Liver (tissue), 9 donors: Measurements from ENCODE around the gene EFNB3. TPM values are rescaled to one million over a fixed set of nuclear protein-coding genes. Genes with fewer than 3 reads are reported as not detected.

Source experiments
- DNase-seq: peaks from one replicate; pipeline ENCODE4 v3.0.0-alpha.2; 2017; ENCODE audit warnings: low spot score
- H3K27ac ChIP-seq, 2 donors: one replicate each; pipeline ENCODE4 v1.7.0; 2013; ENCODE audit warnings: inconsistent platforms in 2 of 2, low read length in 2 of 2, control low read depth in 1 of 2, low read depth in 1 of 2, mild to moderate bottlenecking in 1 of 2
- H3K27me3 ChIP-seq, 4 donors: one replicate each; pipeline versions ENCODE4 v1.6.1 to v1.7.0; 2013; ENCODE audit warnings: low read length in 3 of 4, inconsistent platforms in 1 of 4, mild to moderate bottlenecking in 1 of 4, moderate library complexity in 1 of 4; ENCODE audit not compliant: control insufficient read depth in 4 of 4, insufficient read depth in 4 of 4
- H3K36me3 ChIP-seq, 4 donors: one replicate each; pipeline versions ENCODE4 v1.6.1 to v1.7.0; 2013; ENCODE audit warnings: low read length in 3 of 4, mild to moderate bottlenecking in 3 of 4, low read depth in 1 of 4, moderate library complexity in 1 of 4; ENCODE audit not compliant: control insufficient read depth in 4 of 4, insufficient read depth in 3 of 4
- H3K4me1 ChIP-seq, 4 donors: one replicate each; pipeline versions ENCODE4 v1.6.1 to v1.7.0; 2013; ENCODE audit warnings: low read length in 3 of 4, mild to moderate bottlenecking in 3 of 4, moderate library complexity in 1 of 4; ENCODE audit not compliant: control insufficient read depth in 4 of 4, insufficient read depth in 4 of 4
- H3K4me3 ChIP-seq, 3 donors: one replicate each; pipeline versions ENCODE4 v1.6.1 to v1.7.0; 2013; ENCODE audit warnings: low read length in 3 of 3, control low read depth in 1 of 3, low read depth in 1 of 3, mild to moderate bottlenecking in 1 of 3
- H3K9ac ChIP-seq, 2 donors: one replicate each; pipeline ENCODE4 v1.7.0; 2013; ENCODE audit warnings: low read length in 2 of 2, mild to moderate bottlenecking in 2 of 2, moderate library complexity in 2 of 2, control low read depth in 1 of 2, low read depth in 1 of 2
- H3K9me3 ChIP-seq, 4 donors: one replicate each; pipeline versions ENCODE4 v1.6.1 to v1.7.0; 2013; ENCODE audit warnings: low read length in 3 of 4; ENCODE audit not compliant: control insufficient read depth in 4 of 4
- EGR1 ChIP-seq, 2 donors: IDR thresholded peaks; 2 replicates each; pipeline ENCODE4 v1.6.1; 2016 to 2018; ENCODE audit warnings: antibody characterized with exemption in 2 of 2, low read depth in 2 of 2
- FOXA1 ChIP-seq: IDR thresholded peaks from 2 replicates; pipeline ENCODE4 v1.6.1; 2016; ENCODE audit warnings: antibody characterized with exemption
- FOXA2 ChIP-seq: IDR thresholded peaks from 2 replicates; pipeline ENCODE4 v1.6.1; 2016; ENCODE audit warnings: antibody characterized with exemption
- GABPA ChIP-seq, 2 donors: IDR thresholded peaks in 1 of 2; conservative IDR thresholded peaks in 1 of 2; 2 replicates each; pipeline ENCODE4 v1.6.1; 2016; ENCODE audit warnings: antibody characterized with exemption in 2 of 2, mild to moderate bottlenecking in 1 of 2, moderate library complexity in 1 of 2
- HNF4A ChIP-seq, 2 donors: conservative IDR thresholded peaks; 2 replicates each; pipeline ENCODE4 v1.6.1; 2016; ENCODE audit warnings: antibody characterized with exemption in 2 of 2, mild to moderate bottlenecking in 2 of 2
- HNF4G ChIP-seq: IDR thresholded peaks from 2 replicates; pipeline ENCODE4 v1.6.1; 2016; ENCODE audit warnings: antibody characterized with exemption
- JUND ChIP-seq, 2 donors: IDR thresholded peaks; 2 replicates each; pipeline ENCODE4 v1.6.1; 2016; ENCODE audit warnings: antibody characterized with exemption in 2 of 2
- NR2F2 ChIP-seq: IDR thresholded peaks from 2 replicates; pipeline ENCODE4 v1.6.1; 2016; ENCODE audit warnings: antibody characterized with exemption
- RAD21 ChIP-seq, 2 donors: IDR thresholded peaks; 2 replicates each; pipeline ENCODE4 v1.6.1; 2016; ENCODE audit warnings: antibody characterized with exemption in 2 of 2, mild to moderate bottlenecking in 2 of 2
- RXRA ChIP-seq, 2 donors: IDR thresholded peaks; 2 replicates each; pipeline ENCODE4 v1.6.1; 2017 to 2018; ENCODE audit warnings: antibody characterized with exemption in 2 of 2, mild to moderate bottlenecking in 1 of 2
- SP1 ChIP-seq: IDR thresholded peaks from 2 replicates; pipeline ENCODE4 v1.6.1; 2018; ENCODE audit warnings: antibody characterized with exemption, mild to moderate bottlenecking
- TAF1 ChIP-seq: conservative IDR thresholded peaks from 2 replicates; pipeline ENCODE4 v1.6.1; 2016; ENCODE audit warnings: antibody characterized with exemption, mild to moderate bottlenecking
- YY1 ChIP-seq: IDR thresholded peaks from 2 replicates; pipeline ENCODE4 v1.6.1; 2016; ENCODE audit warnings: antibody characterized with exemption, mild to moderate bottlenecking
- WGBS: extraction: QIAGEN DNeasy Blood & Tissue Kit; methylation state at CpG from one replicate; pipeline ENCODE4 v1.1.7; 2013; 5-methylcytosine and 5-hydroxymethylcytosine counted together
- polyA plus RNA-seq, 2 donors: library from polyadenylated mRNA; stranded (reverse) in 1 of 2; unstranded in 1 of 2; fragments of 200-250 nt in 1 of 2; fragments of >200 nt in 1 of 2; fragmentation: Nextera tagmentation in 1 of 2; extraction: Ambion mirVana in 1 of 2; gene quantifications; one replicate each; pipeline versions ENCODE4 v1.2.1 to v1.2.3, GENCODE V29; 2013 to 2015
- total RNA-seq, 2 donors: library from RNA; depleted of rRNA; stranded (reverse); fragments of >200 nt; gene quantifications; one replicate each; pipeline ENCODE4 v1.2.3, GENCODE V29; 2014
- TF ChIP-seq, protein P1 (sequence below): IDR thresholded peaks from 2 replicates; pipeline ENCODE4 v1.6.1; 2016; ENCODE audit warnings: antibody characterized with exemption
- TF ChIP-seq, protein P2 (sequence below): fragments of 150-350 bp; IDR thresholded peaks from 2 replicates; pipeline ENCODE4 v1.5.1; 2017; ENCODE audit warnings: improper control_type of control experiment, low read depth, low read length; ENCODE audit not compliant: missing input control
- TF ChIP-seq, protein P3 (sequence below): IDR thresholded peaks from 2 replicates; pipeline ENCODE4 v1.6.1; 2016; ENCODE audit warnings: antibody characterized with exemption
- TF ChIP-seq, protein P4 (sequence below): IDR thresholded peaks from 2 replicates; pipeline ENCODE4 v1.6.1; 2016; ENCODE audit warnings: antibody characterized with exemption
- TF ChIP-seq, protein P5 (sequence below): IDR thresholded peaks from 2 replicates; pipeline ENCODE4 v1.6.1; 2016; ENCODE audit warnings: antibody characterized with exemption, mild to moderate bottlenecking
- donor health status: healthy.
- donor health status: healthy.
- donor health status: healthy.
- donor health status: healthy.
- donor health status: healthy.

Gene EFNB3
- total and polyA plus RNA-seq, 4 donors, result 0.19 to 0.80 (median 0.41) TPM

DNA sequence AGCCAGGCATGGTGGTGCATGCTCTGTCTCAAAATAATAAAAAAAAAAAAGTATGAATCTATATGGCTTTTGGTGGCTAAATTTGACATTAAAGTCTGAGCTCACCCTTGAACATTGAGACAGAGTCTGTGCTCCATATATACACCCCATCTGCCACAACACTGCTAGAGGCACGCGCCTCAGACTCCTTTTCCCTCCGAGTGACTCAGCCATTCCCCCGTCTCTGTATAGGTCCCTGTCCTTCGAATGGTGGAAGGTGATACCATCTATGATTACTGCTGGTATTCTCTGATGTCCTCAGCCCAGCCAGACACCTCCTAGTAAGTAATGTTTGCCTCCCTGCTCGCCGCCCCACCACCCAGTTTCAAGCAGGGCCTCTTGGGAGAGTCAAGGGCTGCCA, 4.5 kb upstream of the EFNB3 start:
- H3K27ac ChIP-seq, result no peak overlapping the region
- peaks cover 0 to 8% (median 2%) of the 10 kb centered on the region in 4 donors for H3K27me3 ChIP-seq
- 98% methylated on average over 7 of the region's 7 CpGs for WGBS
- DNase-seq, result no peak
- no peak overlapping the region for H3K9ac ChIP-seq
- peaks cover 0 to 20% (median 10%) of the 10 kb centered on the region in 4 donors for H3K36me3 ChIP-seq
- no peak overlapping the region for H3K4me3 ChIP-seq
- TF ChIP-seq FOXA2 (no peak), TAF1 (no peak), RAD21 (IDR thresholded peaks at IDR 0.05) (no peak), JUND (IDR thresholded peaks at IDR 0.05) (no peak), YY1 (no peak), GABPA (IDR thresholded peaks at IDR 0.05 in 1 of 2, conservative IDR thresholded peaks at IDR 0.05 in 1 of 2) (no peak), HNF4G (no peak), SP1 (no peak), EGR1 (IDR thresholded peaks at IDR 0.05; ENCODE audit: low read depth in 2 of 2) (no peak), HNF4A (conservative IDR thresholded peaks at IDR 0.05) (no peak), FOXA1 (no peak), NR2F2 (no peak), RXRA (IDR thresholded peaks at IDR 0.05) (no peak)
- TF ChIP-seq, protein P1, sequence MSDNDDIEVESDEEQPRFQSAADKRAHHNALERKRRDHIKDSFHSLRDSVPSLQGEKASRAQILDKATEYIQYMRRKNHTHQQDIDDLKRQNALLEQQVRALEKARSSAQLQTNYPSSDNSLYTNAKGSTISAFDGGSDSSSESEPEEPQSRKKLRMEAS, result no peak
- TF ChIP-seq, protein P2, sequence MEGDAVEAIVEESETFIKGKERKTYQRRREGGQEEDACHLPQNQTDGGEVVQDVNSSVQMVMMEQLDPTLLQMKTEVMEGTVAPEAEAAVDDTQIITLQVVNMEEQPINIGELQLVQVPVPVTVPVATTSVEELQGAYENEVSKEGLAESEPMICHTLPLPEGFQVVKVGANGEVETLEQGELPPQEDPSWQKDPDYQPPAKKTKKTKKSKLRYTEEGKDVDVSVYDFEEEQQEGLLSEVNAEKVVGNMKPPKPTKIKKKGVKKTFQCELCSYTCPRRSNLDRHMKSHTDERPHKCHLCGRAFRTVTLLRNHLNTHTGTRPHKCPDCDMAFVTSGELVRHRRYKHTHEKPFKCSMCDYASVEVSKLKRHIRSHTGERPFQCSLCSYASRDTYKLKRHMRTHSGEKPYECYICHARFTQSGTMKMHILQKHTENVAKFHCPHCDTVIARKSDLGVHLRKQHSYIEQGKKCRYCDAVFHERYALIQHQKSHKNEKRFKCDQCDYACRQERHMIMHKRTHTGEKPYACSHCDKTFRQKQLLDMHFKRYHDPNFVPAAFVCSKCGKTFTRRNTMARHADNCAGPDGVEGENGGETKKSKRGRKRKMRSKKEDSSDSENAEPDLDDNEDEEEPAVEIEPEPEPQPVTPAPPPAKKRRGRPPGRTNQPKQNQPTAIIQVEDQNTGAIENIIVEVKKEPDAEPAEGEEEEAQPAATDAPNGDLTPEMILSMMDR, result no peak
- TF ChIP-seq, protein P3, sequence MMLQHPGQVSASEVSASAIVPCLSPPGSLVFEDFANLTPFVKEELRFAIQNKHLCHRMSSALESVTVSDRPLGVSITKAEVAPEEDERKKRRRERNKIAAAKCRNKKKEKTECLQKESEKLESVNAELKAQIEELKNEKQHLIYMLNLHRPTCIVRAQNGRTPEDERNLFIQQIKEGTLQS, result no peak
- TF ChIP-seq, protein P4, sequence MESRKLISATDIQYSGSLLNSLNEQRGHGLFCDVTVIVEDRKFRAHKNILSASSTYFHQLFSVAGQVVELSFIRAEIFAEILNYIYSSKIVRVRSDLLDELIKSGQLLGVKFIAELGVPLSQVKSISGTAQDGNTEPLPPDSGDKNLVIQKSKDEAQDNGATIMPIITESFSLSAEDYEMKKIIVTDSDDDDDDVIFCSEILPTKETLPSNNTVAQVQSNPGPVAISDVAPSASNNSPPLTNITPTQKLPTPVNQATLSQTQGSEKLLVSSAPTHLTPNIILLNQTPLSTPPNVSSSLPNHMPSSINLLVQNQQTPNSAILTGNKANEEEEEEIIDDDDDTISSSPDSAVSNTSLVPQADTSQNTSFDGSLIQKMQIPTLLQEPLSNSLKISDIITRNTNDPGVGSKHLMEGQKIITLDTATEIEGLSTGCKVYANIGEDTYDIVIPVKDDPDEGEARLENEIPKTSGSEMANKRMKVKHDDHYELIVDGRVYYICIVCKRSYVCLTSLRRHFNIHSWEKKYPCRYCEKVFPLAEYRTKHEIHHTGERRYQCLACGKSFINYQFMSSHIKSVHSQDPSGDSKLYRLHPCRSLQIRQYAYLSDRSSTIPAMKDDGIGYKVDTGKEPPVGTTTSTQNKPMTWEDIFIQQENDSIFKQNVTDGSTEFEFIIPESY, result no peak
- TF ChIP-seq, protein P5, sequence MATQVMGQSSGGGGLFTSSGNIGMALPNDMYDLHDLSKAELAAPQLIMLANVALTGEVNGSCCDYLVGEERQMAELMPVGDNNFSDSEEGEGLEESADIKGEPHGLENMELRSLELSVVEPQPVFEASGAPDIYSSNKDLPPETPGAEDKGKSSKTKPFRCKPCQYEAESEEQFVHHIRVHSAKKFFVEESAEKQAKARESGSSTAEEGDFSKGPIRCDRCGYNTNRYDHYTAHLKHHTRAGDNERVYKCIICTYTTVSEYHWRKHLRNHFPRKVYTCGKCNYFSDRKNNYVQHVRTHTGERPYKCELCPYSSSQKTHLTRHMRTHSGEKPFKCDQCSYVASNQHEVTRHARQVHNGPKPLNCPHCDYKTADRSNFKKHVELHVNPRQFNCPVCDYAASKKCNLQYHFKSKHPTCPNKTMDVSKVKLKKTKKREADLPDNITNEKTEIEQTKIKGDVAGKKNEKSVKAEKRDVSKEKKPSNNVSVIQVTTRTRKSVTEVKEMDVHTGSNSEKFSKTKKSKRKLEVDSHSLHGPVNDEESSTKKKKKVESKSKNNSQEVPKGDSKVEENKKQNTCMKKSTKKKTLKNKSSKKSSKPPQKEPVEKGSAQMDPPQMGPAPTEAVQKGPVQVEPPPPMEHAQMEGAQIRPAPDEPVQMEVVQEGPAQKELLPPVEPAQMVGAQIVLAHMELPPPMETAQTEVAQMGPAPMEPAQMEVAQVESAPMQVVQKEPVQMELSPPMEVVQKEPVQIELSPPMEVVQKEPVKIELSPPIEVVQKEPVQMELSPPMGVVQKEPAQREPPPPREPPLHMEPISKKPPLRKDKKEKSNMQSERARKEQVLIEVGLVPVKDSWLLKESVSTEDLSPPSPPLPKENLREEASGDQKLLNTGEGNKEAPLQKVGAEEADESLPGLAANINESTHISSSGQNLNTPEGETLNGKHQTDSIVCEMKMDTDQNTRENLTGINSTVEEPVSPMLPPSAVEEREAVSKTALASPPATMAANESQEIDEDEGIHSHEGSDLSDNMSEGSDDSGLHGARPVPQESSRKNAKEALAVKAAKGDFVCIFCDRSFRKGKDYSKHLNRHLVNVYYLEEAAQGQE, result no peak
- peaks cover 1 to 6% (median 2%) of the 10 kb centered on the region in 4 donors for H3K4me1 ChIP-seq
- H3K9me3 ChIP-seq, result no peaks in the 10 kb centered on the region
